ENCODE measurements around the gene FBXO45.

DNA sequence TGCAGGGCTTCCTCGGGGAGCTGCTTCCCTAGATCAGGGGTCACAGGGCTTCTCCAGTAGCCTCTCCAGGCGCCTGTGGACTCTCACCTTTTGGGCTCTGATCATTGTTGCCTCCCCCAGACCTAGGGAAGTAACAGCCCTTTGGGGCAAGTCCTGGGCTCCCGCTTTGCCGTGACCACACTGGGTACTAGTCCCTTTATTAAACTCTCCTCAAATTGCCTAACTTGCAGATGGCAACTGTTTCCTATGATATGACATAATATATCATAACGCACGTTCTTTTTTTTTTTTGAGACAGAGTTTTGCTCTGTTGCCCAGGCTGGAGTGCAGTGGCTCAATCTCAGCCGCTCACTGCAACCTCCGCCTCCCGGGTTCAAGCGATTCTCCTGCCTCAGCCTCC, 53.2 kb downstream of the FBXO45 start:
- TF ChIP-seq, protein P1, sequence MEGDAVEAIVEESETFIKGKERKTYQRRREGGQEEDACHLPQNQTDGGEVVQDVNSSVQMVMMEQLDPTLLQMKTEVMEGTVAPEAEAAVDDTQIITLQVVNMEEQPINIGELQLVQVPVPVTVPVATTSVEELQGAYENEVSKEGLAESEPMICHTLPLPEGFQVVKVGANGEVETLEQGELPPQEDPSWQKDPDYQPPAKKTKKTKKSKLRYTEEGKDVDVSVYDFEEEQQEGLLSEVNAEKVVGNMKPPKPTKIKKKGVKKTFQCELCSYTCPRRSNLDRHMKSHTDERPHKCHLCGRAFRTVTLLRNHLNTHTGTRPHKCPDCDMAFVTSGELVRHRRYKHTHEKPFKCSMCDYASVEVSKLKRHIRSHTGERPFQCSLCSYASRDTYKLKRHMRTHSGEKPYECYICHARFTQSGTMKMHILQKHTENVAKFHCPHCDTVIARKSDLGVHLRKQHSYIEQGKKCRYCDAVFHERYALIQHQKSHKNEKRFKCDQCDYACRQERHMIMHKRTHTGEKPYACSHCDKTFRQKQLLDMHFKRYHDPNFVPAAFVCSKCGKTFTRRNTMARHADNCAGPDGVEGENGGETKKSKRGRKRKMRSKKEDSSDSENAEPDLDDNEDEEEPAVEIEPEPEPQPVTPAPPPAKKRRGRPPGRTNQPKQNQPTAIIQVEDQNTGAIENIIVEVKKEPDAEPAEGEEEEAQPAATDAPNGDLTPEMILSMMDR (IDR thresholded peaks at IDR 0.05), result no peak
- TF ChIP-seq EZH2phosphoT487 (IDR thresholded peaks at IDR 0.05), result no peak
